Panc1 (cell line): ENCODE measurements around the gene ZNF391. TPM values are rescaled to one million over a fixed set of nuclear protein-coding genes. Genes with fewer than 3 reads are reported as not detected.

Source experiments
- ATAC-seq: fragments of 200-7000 bp; cut with Tn5 transposase; 2 replicates; pipeline ENCODE4 v1.9.1; 2020; ENCODE audit warnings: mild to moderate bottlenecking, moderate library complexity
- BruUV-seq: library from RNA; stranded (reverse); fragments of 400-500 nt; replicated peaks from 2 replicates; lab custom pipeline; 2021; lab: Mats Ljungman, UMichigan
- CTCF ChIA-PET: fragments of 300-600 bp; sonication (Branson Sonifier 250); formaldehyde crosslinking; loops from one replicate; lab custom pipeline; 2022; ENCODE audit warnings: antibody characterized with exemption; lab: Charles Lee
- POLR2A ChIA-PET: fragments of 300-600 bp; sonication (Branson Sonifier 250); formaldehyde crosslinking; loops from one replicate; lab custom pipeline; 2022; ENCODE audit warnings: antibody characterized with exemption; lab: Charles Lee
- DNase-seq: peaks from one replicate; pipeline ENCODE4 v3.0.0-alpha.2; 2010; ENCODE audit warnings: low read depth, low spot score
- H3K27ac ChIP-seq: 2 replicates; pipeline ENCODE4 v1.5.1; 2011; ENCODE audit warnings: mild to moderate bottlenecking, low read length, inconsistent platforms
- H3K27me3 ChIP-seq: fragments of 200-500 bp; sonication (Bioruptor generic); 2 replicates; pipeline ENCODE4 v1.6.0; 2014; ENCODE audit warnings: low read length, inconsistent platforms; ENCODE audit not compliant: control insufficient read depth, insufficient read depth
- H3K36me3 ChIP-seq: fragments of 200-500 bp; sonication (Bioruptor generic); 2 replicates; pipeline ENCODE4 v1.5.1; 2014; ENCODE audit warnings: inconsistent platforms, mild to moderate bottlenecking, low read length, moderate library complexity; ENCODE audit not compliant: control insufficient read depth, insufficient read depth
- H3K4me1 ChIP-seq: 2 replicates; pipeline ENCODE4 v1.5.1; 2011; ENCODE audit warnings: inconsistent platforms, mild to moderate bottlenecking, low read length, moderate library complexity; ENCODE audit not compliant: control insufficient read depth, insufficient read depth
- H3K4me3 ChIP-seq, 2 experiments: 2 replicates each; pipeline ENCODE4 v1.5.1; 2011 to 2012; ENCODE audit warnings: low read depth in 2 of 2, low read length in 2 of 2, mild to moderate bottlenecking in 2 of 2, inconsistent platforms in 1 of 2, moderate library complexity in 1 of 2
- H3K9me3 ChIP-seq: fragments of 200-500 bp; sonication (Bioruptor generic); 2 replicates; pipeline ENCODE4 v1.5.1; 2014; ENCODE audit warnings: low read depth, mild to moderate bottlenecking, inconsistent platforms, low read length, moderate library complexity; ENCODE audit not compliant: control insufficient read depth, insufficient read depth
- CTCF ChIP-seq: fragments of 450-650 bp; IDR thresholded peaks from 2 replicates; pipeline ENCODE4 v1.5.1; 2017; ENCODE audit warnings: mild to moderate bottlenecking
- POLR2AphosphoS5 ChIP-seq: IDR thresholded peaks from 2 replicates; pipeline ENCODE4 v1.6.1; 2012; ENCODE audit warnings: mild to moderate bottlenecking, low read depth, low read length, moderate library complexity
- REST ChIP-seq, 2 experiments: IDR thresholded peaks; 2 replicates each; pipeline ENCODE4 v1.6.1; 2011 to 2012; ENCODE audit warnings: low read depth in 2 of 2, control low read depth in 1 of 2, low read length in 1 of 2, mild to moderate bottlenecking in 1 of 2, moderate library complexity in 1 of 2; ENCODE audit not compliant: insufficient read depth in 1 of 2
- SIN3A ChIP-seq: IDR thresholded peaks from 2 replicates; pipeline ENCODE4 v1.6.1; 2012; ENCODE audit warnings: low read depth, mild to moderate bottlenecking, low read length, moderate library complexity, borderline replicate concordance; ENCODE audit not compliant: insufficient read depth
- TCF7L2 ChIP-seq: IDR thresholded peaks from 2 replicates; pipeline ENCODE4 v1.6.1; 2011; ENCODE audit warnings: mild to moderate bottlenecking, low read depth, low read length, inconsistent platforms
- in situ Hi-C: cut with HindIII; loops from 2 replicates; pipeline ENCODE4 v1.10.0; 2016; ENCODE audit warnings: low sequenced_read_pairs, low pct_unique_long_range_greater_than_20kb
- intact Hi-C: fragments of 100-400 bp; cut with micrococcal nuclease; formaldehyde crosslinking; loops from one replicate; pipeline ENCODE4 v1.10.0; 2022; ENCODE audit not compliant: unreplicated experiment
- total RNA-seq: library from RNA; stranded (reverse); gene quantifications from one replicate; pipeline ENCODE4 v1.2.1, GENCODE V29; 2021; ENCODE audit not compliant: unreplicated experiment

ZNF391 gene
- total RNA-seq, 1 experiment from 2014 or later: 4.4 TPM

GRCh38 chr6:27392623-27393022 is 4.1 kb downstream of the ZNF391 start:
- Histone ChIP-seq H3K4me1 (peaks cover 6% of the 10 kb centered on the region), H3K27me3 (no peaks in the 10 kb centered on the region), H3K27ac (no peak overlapping the region), H3K9me3 (peaks cover 49% of the 10 kb centered on the region), H3K36me3 (no peaks in the 10 kb centered on the region), H3K4me3 (no peak overlapping the region)
- no TSS peak for BruUV-seq
- ChIA-PET CTCF (no interaction called here), POLR2A (no interaction called here)
- intact Hi-C loops: no loop called here
- TF ChIP-seq POLR2AphosphoS5 (no peak), CTCF (no peak), SIN3A (no peak), REST (IDR thresholded peaks at IDR 0.05; ENCODE audit: insufficient read depth in 1 of 2, low read depth in 2 of 2, low read length in 1 of 2) (no peak), TCF7L2 (no peak)
- in situ Hi-C loops: no loop called here
- no peak for DNase-seq
- no peak for ATAC-seq

- ATAC-seq (no peak), DNase-seq (no peak)
- POLR2A ChIA-PET: no interaction called here
- CTCF ChIA-PET: no interaction called here
- Histone ChIP-seq H3K36me3 (no peaks in the 10 kb centered on the region), H3K9me3 (peaks cover 49% of the 10 kb centered on the region), H3K27ac (no peak overlapping the region), H3K27me3 (no peaks in the 10 kb centered on the region), H3K4me1 (no peaks in the 10 kb centered on the region; the same call in 1 of the 2 replicates), H3K4me3 (no peak overlapping the region)
- in situ Hi-C loops (no loop called here), intact Hi-C loops (no loop called here)
- TF ChIP-seq POLR2AphosphoS5 (no peak), TCF7L2 (no peak), SIN3A (no peak), REST (IDR thresholded peaks at IDR 0.05; ENCODE audit: insufficient read depth in 1 of 2, low read depth in 2 of 2, low read length in 1 of 2) (no peak), CTCF (no peak)
- BruUV-seq: no TSS peak
These were observed 5.5 kb downstream of the ZNF391 start for GRCh38 chr6:27394073-27394472.
